ENCODE results near the gene PMM2.

GRCh38 chr16:8885674-8886592, 88.3 kb downstream of the PMM2 start:
- TF ChIP-seq POLR2A (IDR thresholded peaks at IDR 0.05), result no peak
- TF ChIP-seq, protein P1, sequence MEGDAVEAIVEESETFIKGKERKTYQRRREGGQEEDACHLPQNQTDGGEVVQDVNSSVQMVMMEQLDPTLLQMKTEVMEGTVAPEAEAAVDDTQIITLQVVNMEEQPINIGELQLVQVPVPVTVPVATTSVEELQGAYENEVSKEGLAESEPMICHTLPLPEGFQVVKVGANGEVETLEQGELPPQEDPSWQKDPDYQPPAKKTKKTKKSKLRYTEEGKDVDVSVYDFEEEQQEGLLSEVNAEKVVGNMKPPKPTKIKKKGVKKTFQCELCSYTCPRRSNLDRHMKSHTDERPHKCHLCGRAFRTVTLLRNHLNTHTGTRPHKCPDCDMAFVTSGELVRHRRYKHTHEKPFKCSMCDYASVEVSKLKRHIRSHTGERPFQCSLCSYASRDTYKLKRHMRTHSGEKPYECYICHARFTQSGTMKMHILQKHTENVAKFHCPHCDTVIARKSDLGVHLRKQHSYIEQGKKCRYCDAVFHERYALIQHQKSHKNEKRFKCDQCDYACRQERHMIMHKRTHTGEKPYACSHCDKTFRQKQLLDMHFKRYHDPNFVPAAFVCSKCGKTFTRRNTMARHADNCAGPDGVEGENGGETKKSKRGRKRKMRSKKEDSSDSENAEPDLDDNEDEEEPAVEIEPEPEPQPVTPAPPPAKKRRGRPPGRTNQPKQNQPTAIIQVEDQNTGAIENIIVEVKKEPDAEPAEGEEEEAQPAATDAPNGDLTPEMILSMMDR (IDR thresholded peaks at IDR 0.05), result no peak
